HFF-Myc (cell line): ENCODE data around the gene ARL14.

Experiments used
- DNase-seq: peaks from one replicate; pipeline ENCODE4 v3.0.0-alpha.2; 2011; ENCODE audit warnings: low read depth; ENCODE audit errors: extremely low read depth
- H3K4me3 ChIP-seq: replicated peaks from 2 replicates; pipeline ENCODE4 v1.5.1; 2011; ENCODE audit warnings: low read depth, mild to moderate bottlenecking, control low read depth, low read length
- CTCF ChIP-seq: IDR thresholded peaks from 2 replicates; pipeline ENCODE4 v1.5.1; 2012; ENCODE audit warnings: mild to moderate bottlenecking, low read depth, low read length, control low read depth; ENCODE audit errors: missing control alignments

Gene ARL14

GRCh38 chr3:160661660-160662059 lies 15.3 kb upstream of the ARL14 start:
- H3K4me3 ChIP-seq: no peak overlapping the region
- DNase-seq: no peak
- TF ChIP-seq CTCF: no peak

- H3K4me3 ChIP-seq: no peak overlapping the region
- TF ChIP-seq CTCF: no peak
Observed at GRCh38 chr3:160665231-160665630, 11.7 kb upstream of the ARL14 start.

GRCh38 chr3:160665784-160666526 lies 11.0 kb upstream of the ARL14 start:
- no peak for TF ChIP-seq CTCF
- H3K4me3 ChIP-seq: no peak overlapping the region
- DNase-seq: peak; percentile 49

More at GRCh38 chr3:160665231-160665630, 11.7 kb upstream of the ARL14 start:
- no peak for DNase-seq

- H3K4me3 ChIP-seq: no peak overlapping the region
- no peak for DNase-seq
- no peak for TF ChIP-seq CTCF
Observed at GRCh38 chr3:160667452-160667851, 9.5 kb upstream of the ARL14 start.

- TF ChIP-seq CTCF: no peak
- H3K4me3 ChIP-seq: no peak overlapping the region
- no peak for DNase-seq
Observed at GRCh38 chr3:160668454-160668853, 8.5 kb upstream of the ARL14 start.

GRCh38 chr3:160671231-160671630 lies 5.7 kb upstream of the ARL14 start:
- no peak overlapping the region for H3K4me3 ChIP-seq
- TF ChIP-seq CTCF: no peak
- no peak for DNase-seq

GRCh38 chr3:160671995-160672394 lies 5.0 kb upstream of the ARL14 start:
- no peak overlapping the region for H3K4me3 ChIP-seq
- DNase-seq: no peak
- TF ChIP-seq CTCF: no peak
